Thoracic aorta (tissue), 2 donors: ENCODE measurements around the gene ZNF385C. TPM values are rescaled to one million over a fixed set of nuclear protein-coding genes. Genes with fewer than 3 reads are reported as not detected.
A peak's percentile ranks its signal among the peaks of the same experiment; 100 is the strongest.

Experiments
- ATAC-seq: fragments of 150-250 bp; one replicate; pipeline ENCODE4 v1.8.0; 2017; ENCODE audit warnings: low read depth; ENCODE audit not compliant: insufficient number of reproducible peaks, low FRiP score
- DNase-seq: peaks from one replicate; pipeline ENCODE4 v3.0.0-alpha.2; 2020; ENCODE audit warnings: low spot score
- H3K27ac ChIP-seq, 2 donors: fragments of 200-600 bp; sonication (generic); 1 replicate in 1 of 2; 2 replicates in 1 of 2; pipeline ENCODE4 v1.5.1; 2016; ENCODE audit warnings: mild to moderate bottlenecking in 2 of 2, moderate library complexity in 2 of 2
- H3K27me3 ChIP-seq: fragments of 200-600 bp; sonication (generic); replicated peaks from 2 replicates; pipeline ENCODE4 v1.6.0; 2016; ENCODE audit warnings: mild to moderate bottlenecking; ENCODE audit not compliant: insufficient read depth
- H3K36me3 ChIP-seq: fragments of 200-600 bp; sonication (generic); one replicate; pipeline ENCODE4 v1.5.1; 2016
- H3K4me1 ChIP-seq, 2 donors: fragments of 200-600 bp; sonication (generic); 1 replicate in 1 of 2; 2 replicates in 1 of 2; pipeline versions ENCODE4 v1.5.1 to v1.6.0; 2016; ENCODE audit warnings: low read depth in 2 of 2, mild to moderate bottlenecking in 1 of 2; ENCODE audit not compliant: control insufficient read depth in 1 of 2
- H3K4me3 ChIP-seq: fragments of 200-600 bp; sonication (generic); 2 replicates; pipeline ENCODE4 v1.5.1; 2016; ENCODE audit warnings: mild to moderate bottlenecking
- H3K9me3 ChIP-seq: fragments of 200-600 bp; sonication (generic); 2 replicates; pipeline ENCODE4 v1.5.1; 2016
- total RNA-seq, 2 donors: library from RNA; depleted of rRNA; stranded (reverse); fragments of >200 nt; gene quantifications; one replicate each; pipeline versions ENCODE4 v1.1.0 to v1.2.3, GENCODE V29; 2016
- TF ChIP-seq, protein P1 (sequence below): fragments of 200-600 bp; sonication (generic); IDR thresholded peaks from one replicate; pipeline ENCODE4 v1.5.1; 2019; ENCODE audit warnings: antibody characterized with exemption

The ZNF385C gene
- total RNA-seq, 2 donors from 2014 or later = not detected

DNA sequence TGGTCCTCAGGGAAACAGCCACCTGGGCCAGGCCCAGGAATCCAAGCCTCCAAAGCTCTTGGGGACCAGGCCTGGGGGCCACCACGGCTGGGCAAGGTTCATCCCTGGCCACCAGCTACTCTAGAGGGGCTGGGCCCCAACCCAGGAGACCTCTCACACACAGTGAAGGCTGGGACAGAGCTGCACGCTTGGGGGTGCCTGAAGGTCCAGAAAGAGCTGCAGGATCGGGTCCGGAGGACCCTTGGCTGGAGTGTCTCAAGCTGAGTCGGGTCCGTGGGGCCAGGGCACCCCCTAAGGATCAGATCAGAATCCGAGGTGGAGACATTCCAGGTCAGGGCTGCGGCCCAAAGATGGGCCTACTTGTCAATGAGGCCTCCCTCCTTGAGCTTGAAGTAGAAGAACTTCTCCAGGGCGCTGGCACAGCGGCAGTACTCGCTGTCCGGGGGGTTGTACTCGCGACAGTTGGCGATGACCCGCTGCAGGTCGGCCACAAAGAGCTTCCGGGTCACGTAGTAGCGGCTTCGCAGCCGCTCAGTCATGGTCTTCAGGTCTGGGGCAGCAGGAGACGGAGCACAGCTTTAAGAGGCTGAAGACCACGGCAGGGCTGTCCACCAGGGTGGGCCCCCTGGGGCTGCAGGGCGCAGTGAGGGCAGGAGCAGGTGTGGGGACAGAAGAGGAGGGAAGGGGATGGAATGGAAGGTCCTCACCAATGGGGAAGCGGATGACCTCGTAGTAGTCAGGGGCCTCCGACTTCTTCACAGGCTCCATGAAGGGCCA lies 15.2 kb upstream of the ZNF385C start:
- Histone ChIP-seq H3K36me3 (peaks cover 6% of the 10 kb centered on the region), H3K4me3 (no peak overlapping the region), H3K27ac (peak overlapping the region; percentile 84 to 90), H3K9me3 (no peaks in the 10 kb centered on the region), H3K4me1 (peaks cover 14 to 20% of the 10 kb centered on the region in 2 donors), H3K27me3 (no peaks in the 10 kb centered on the region)
- no peak for DNase-seq
- TF ChIP-seq, protein P1, sequence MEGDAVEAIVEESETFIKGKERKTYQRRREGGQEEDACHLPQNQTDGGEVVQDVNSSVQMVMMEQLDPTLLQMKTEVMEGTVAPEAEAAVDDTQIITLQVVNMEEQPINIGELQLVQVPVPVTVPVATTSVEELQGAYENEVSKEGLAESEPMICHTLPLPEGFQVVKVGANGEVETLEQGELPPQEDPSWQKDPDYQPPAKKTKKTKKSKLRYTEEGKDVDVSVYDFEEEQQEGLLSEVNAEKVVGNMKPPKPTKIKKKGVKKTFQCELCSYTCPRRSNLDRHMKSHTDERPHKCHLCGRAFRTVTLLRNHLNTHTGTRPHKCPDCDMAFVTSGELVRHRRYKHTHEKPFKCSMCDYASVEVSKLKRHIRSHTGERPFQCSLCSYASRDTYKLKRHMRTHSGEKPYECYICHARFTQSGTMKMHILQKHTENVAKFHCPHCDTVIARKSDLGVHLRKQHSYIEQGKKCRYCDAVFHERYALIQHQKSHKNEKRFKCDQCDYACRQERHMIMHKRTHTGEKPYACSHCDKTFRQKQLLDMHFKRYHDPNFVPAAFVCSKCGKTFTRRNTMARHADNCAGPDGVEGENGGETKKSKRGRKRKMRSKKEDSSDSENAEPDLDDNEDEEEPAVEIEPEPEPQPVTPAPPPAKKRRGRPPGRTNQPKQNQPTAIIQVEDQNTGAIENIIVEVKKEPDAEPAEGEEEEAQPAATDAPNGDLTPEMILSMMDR = no peak
- no peak for ATAC-seq

DNA sequence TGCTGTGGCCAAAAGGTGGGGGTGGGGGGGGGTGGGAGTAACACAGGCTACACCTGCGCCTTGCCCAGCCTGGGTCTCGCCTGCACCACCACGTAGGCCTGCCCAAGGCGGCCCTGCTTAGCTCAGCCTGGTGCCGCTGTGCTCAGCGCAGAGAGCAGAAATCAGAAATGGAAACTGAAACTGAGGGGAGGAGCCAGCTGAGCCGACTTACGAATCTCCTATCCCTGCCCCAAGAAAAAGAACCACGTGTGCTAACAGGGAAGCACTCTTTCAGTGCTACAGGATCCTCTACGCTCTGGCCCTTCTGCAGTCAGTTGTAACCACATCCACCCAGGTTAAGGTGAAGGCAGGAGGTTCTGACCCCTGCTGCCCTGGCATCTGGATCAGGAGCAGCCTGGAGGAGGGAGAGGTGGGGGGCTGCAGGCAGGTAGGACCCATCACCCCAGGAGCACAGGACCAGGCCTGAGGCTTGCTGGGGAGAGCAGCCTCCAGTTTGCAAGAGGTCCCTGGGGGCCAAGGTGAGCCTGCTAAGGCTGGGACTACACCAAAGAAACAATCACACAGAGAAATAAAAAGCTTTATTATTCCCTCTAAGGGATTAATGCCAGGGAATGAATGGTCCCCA lies 14.4 kb upstream of the ZNF385C start, which contains the start of gene DHX58:
DHX58 (minus strand) TSS at position 163 of the 625 bp plus-strand sequence. CDS start 822 bp downstream, outside the sequence.
- H3K9me3 ChIP-seq = no peaks in the 10 kb centered on the region
- H3K4me1 ChIP-seq = peaks cover 14 to 20% of the 10 kb centered on the region in 2 donors
- ATAC-seq (peak; percentile 93), DNase-seq (no peak)
- TF ChIP-seq, protein P1 = no peak
- H3K27me3 ChIP-seq = no peaks in the 10 kb centered on the region
- H3K36me3 ChIP-seq = peaks cover 6% of the 10 kb centered on the region
- H3K4me3 ChIP-seq = peak within 1 kb of the TSS; percentile 80
- H3K27ac ChIP-seq = peak within 1 kb of the TSS; percentile 84 to 90

DNA sequence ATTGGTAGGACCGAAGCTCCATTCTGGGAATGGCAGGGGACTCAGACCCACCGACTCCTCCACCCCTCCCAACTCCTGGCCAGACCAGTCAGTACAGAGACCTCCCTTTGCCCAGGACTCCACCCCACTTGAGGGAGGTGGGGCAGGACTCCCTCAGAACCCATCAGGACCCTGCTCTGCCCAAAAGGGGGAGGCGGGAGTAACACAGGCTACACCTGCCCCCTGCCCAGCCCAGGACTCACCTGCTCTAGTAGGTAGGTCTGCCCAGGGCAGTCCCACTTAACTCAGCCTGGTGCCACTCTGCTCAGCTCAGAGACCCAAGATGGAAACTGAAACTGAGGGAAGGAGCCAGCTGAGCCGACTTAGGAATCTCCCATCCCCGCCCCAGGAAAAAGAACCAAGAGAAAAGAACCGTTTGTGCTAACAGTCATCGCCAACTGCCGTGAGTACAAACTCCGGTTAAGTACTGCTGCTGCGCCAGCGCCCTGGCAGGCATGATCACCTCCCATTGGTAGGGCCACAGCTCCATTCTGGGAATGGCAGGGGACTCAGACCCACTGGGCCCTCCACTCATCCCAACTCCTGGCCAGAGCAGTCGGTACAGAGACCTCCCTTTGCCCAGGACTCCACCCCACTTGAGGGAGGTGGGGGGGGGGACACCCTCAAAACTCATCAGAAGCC lies 13.7 kb upstream of the ZNF385C start:
- peak overlapping the region; percentile 80 for H3K4me3 ChIP-seq
- no peaks in the 10 kb centered on the region for H3K9me3 ChIP-seq
- peaks cover 14 to 20% of the 10 kb centered on the region in 2 donors for H3K4me1 ChIP-seq
- H3K27ac ChIP-seq = peak overlapping the region; percentile 84 to 90
- TF ChIP-seq, protein P1 = no peak
- H3K36me3 ChIP-seq = peaks cover 6% of the 10 kb centered on the region
- DNase-seq = no peak
- no peaks in the 10 kb centered on the region for H3K27me3 ChIP-seq
- ATAC-seq = peak; percentile 31

DNA sequence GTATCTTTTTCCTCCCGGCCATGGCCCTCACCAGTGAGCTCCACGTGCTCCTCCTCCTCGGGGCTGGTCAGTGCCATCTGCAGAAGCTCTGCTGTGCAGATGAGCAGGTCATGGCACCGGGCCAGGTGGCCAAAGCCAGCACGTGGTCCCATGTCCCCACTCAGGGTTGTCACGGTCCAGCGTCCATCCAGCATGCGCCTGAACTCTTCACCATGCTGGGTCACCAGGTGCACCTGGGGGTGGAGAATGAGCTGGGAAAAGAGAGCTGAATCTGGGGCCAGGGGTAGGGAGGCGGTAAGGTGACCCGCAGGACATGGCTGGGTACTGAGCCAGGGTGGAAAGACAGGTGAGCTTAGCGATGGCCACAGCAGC lies 13.0 kb upstream of the ZNF385C start:
- Histone ChIP-seq H3K4me1 (peaks cover 14 to 20% of the 10 kb centered on the region in 2 donors), H3K9me3 (no peaks in the 10 kb centered on the region), H3K36me3 (peaks cover 6% of the 10 kb centered on the region), H3K27me3 (no peaks in the 10 kb centered on the region), H3K27ac (peak overlapping the region; percentile 84 to 90), H3K4me3 (peak overlapping the region; percentile 80)
- no peak for DNase-seq
- TF ChIP-seq, protein P1 = no peak
- no peak for ATAC-seq
